Retinal pigment epithelial cell (primary cell): Measurements from ENCODE around the gene SIPA1.

ENCODE experiments used
- DNase-seq: peaks from one replicate; pipeline ENCODE4 v3.0.0-alpha.2; 2010; ENCODE audit warnings: low read depth
- H3K4me3 ChIP-seq: 2 replicates; pipeline ENCODE4 v1.5.1; 2011; ENCODE audit warnings: mild to moderate bottlenecking, low read length, control low read depth, moderate library complexity
- TF ChIP-seq, protein P1 (sequence below): conservative IDR thresholded peaks from 2 replicates; pipeline ENCODE4 v1.5.1; 2011; ENCODE audit warnings: low read depth, low read length, control low read depth, inconsistent platforms

Gene SIPA1

GRCh38 chr11:65642014-65642671 is 4.2 kb downstream of the SIPA1 start:
- TF ChIP-seq, protein P1, sequence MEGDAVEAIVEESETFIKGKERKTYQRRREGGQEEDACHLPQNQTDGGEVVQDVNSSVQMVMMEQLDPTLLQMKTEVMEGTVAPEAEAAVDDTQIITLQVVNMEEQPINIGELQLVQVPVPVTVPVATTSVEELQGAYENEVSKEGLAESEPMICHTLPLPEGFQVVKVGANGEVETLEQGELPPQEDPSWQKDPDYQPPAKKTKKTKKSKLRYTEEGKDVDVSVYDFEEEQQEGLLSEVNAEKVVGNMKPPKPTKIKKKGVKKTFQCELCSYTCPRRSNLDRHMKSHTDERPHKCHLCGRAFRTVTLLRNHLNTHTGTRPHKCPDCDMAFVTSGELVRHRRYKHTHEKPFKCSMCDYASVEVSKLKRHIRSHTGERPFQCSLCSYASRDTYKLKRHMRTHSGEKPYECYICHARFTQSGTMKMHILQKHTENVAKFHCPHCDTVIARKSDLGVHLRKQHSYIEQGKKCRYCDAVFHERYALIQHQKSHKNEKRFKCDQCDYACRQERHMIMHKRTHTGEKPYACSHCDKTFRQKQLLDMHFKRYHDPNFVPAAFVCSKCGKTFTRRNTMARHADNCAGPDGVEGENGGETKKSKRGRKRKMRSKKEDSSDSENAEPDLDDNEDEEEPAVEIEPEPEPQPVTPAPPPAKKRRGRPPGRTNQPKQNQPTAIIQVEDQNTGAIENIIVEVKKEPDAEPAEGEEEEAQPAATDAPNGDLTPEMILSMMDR: no peak
- DNase-seq: no peak
- H3K4me3 ChIP-seq: peak overlapping the region; percentile 42

DNA sequence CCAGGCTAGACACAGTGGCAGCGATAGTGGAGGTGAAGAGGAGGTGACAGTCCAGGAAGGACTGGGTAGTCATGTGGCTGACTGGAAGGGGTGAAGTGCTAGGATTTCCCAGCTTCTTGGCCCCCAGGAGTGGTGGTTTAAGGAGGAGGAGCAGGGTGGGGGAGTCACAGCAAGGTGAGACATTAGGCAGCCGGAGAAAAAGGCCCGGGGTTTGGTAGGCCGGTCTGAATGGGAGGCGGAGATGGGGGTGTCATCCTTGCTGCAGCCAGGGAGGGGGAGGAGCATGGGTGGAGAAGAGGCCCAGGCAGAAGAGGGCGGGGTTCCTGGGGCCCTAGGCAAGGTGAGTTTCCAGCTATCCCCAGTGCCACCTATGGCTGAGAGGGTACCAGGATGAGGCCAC is 6.1 kb downstream of the SIPA1 start:
- no peak for DNase-seq
- H3K4me3 ChIP-seq: no peak overlapping the region
- TF ChIP-seq, protein P1: no peak

DNA sequence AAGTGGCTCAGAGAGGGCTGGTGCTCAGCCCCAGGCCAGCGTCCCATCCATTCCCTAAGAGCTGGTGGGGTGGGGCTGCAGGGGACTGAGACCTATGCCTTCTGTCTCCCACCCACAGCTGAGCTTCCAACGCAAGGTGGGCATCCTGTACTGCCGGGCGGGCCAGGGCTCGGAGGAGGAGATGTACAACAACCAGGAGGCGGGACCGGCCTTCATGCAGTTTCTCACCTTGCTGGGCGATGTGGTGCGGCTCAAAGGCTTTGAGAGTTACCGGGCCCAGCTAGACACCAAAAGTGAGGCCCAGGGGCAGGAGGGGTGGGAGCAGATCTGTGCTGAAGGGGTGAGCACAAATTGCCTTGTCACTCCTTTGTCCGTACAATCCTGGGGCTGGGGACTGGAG is 6.9 kb downstream of the SIPA1 start:
- TF ChIP-seq, protein P1: no peak
- DNase-seq: no peak
- H3K4me3 ChIP-seq: no peak overlapping the region

DNA sequence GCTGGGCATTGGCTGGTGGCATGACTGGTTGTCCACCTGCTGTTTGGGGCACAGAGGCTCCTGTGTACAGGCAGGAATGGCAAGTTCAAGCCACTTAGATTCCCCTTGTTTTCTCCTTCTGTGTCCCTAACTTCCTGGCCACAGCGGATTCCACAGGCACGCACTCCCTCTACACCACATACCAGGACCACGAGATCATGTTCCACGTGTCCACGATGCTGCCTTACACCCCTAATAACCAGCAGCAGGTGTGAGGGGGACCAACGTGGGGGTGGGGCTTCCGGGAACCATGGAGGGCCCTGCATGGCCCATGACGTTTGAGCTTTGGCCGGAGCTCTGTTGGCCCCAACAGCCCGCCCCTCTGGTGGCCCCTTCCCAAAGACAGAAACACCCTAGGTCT is 7.8 kb downstream of the SIPA1 start:
- DNase-seq: no peak
- no peak overlapping the region for H3K4me3 ChIP-seq

DNA sequence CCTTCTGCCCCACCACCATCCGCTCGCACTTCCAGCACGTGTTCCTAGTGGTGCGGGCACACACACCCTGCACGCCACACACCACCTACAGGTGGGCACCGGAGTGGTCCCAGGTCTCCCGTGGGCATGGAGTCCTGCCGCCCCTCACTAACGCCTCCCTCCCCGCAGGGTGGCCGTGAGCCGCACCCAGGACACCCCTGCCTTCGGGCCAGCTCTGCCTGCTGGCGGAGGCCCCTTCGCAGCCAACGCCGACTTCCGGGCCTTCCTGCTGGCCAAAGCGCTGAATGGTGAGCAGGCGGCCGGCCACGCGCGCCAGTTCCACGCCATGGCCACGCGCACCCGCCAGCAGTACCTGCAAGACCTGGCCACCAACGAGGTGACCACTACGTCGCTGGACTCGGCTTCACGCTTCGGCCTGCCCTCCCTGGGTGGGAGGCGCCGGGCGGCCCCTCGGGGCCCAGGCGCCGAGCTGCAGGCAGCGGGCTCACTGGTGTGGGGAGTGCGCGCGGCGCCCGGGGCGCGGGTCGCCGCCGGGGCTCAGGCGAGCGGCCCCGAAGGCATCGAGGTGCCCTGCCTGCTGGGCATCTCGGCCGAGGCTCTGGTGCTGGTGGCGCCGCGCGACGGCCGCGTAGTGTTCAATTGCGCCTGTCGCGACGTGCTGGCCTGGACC is 8.5 kb downstream of the SIPA1 start:
- no peak for DNase-seq
- H3K4me3 ChIP-seq: no peak overlapping the region
- TF ChIP-seq, protein P1: no peak

More for the DNA sequence above, 7.8 kb downstream of the SIPA1 start:
- TF ChIP-seq, protein P1: no peak

GRCh38 chr11:65646958-65647701 is 9.2 kb downstream of the SIPA1 start:
- no peak for DNase-seq
- peak overlapping the region; percentile 39 for H3K4me3 ChIP-seq

More at GRCh38 chr11:65646958-65647701, 9.2 kb downstream of the SIPA1 start:
- TF ChIP-seq, protein P1: peak; percentile 11
